Thyroid gland (tissue), 4 donors: ENCODE results near the gene IL34. TPM values are rescaled to one million over a fixed set of nuclear protein-coding genes. Genes with fewer than 3 reads are reported as not detected.

Source experiments
- DNase-seq, 2 donors: peaks; one replicate each; pipeline ENCODE4 v3.0.0-alpha.2; 2019
- H3K27ac ChIP-seq, 3 donors: fragments of 200-600 bp; sonication (generic); 1 replicate in 2 of 3; 2 replicates in 1 of 3; pipeline ENCODE4 v1.5.1; 2016 to 2019; ENCODE audit warnings: mild to moderate bottlenecking in 1 of 3, moderate library complexity in 1 of 3
- H3K27me3 ChIP-seq: fragments of 200-600 bp; sonication (generic); one replicate; pipeline ENCODE4 v1.5.1; 2019
- H3K36me3 ChIP-seq, 2 donors: fragments of 200-600 bp; sonication (generic); one replicate each; pipeline ENCODE4 v1.5.1; 2016 to 2019
- H3K4me1 ChIP-seq, 2 donors: fragments of 200-600 bp; sonication (generic); one replicate each; pipeline ENCODE4 v1.5.1; 2017 to 2019
- H3K4me3 ChIP-seq, 3 donors: fragments of 200-600 bp; sonication (generic); replicated peaks in 1 of 3; 1 replicate in 2 of 3; 2 replicates in 1 of 3; pipeline ENCODE4 v1.5.1; 2016; ENCODE audit warnings: mild to moderate bottlenecking in 1 of 3
- H3K9me3 ChIP-seq: fragments of 200-600 bp; sonication (generic); one replicate; pipeline ENCODE4 v1.5.1; 2017
- CTCF ChIP-seq, 6 experiments: fragments of 200-600 bp in 3 of 6; fragments of 450-650 bp in 3 of 6; sonication (generic) in 3 of 6; IDR thresholded peaks; one replicate each; pipeline ENCODE4 v1.5.1; 2016 to 2019; ENCODE audit warnings: antibody characterized with exemption in 6 of 6, mild to moderate bottlenecking in 2 of 6, inconsistent platforms in 1 of 6, moderate library complexity in 1 of 6
- POLR2A ChIP-seq, 2 donors: fragments of 450-650 bp; IDR thresholded peaks; one replicate each; pipeline ENCODE4 v1.6.1; 2017; ENCODE audit warnings: antibody characterized with exemption in 2 of 2, mild to moderate bottlenecking in 2 of 2, moderate library complexity in 1 of 2
- WGBS, 2 donors: methylation state at CpG; one replicate each; pipeline ENCODE4 v1.1.5; 2017; 5-methylcytosine and 5-hydroxymethylcytosine counted together
- intact Hi-C: fragments of 100-400 bp; cut with DNase I; formaldehyde crosslinking; loops from one replicate; pipeline ENCODE4 v1.15.1; 2023
- total RNA-seq, 4 donors: library from RNA; depleted of rRNA; stranded (reverse); fragments of >200 nt; gene quantifications; one replicate each; pipeline ENCODE4 v1.2.3, GENCODE V29; 2016

IL34 gene
- total RNA-seq, 4 donors from 2014 or later = 3.5 to 9.6 (median 5.0) TPM

- WGBS, 2 donors = 84 to 85% methylated on average over 16 to 19 of the region's 21 CpGs
- H3K27ac ChIP-seq = no peak overlapping the region
These were observed 15.7 kb downstream of the IL34 start for GRCh38 chr16:70661918-70662641.

GRCh38 chr16:70662991-70663523, 16.7 kb downstream of the IL34 start:
- Histone ChIP-seq H3K9me3 (no peaks in the 10 kb centered on the region), H3K4me1 (no peaks in the 10 kb centered on the region), H3K27me3 (no peaks in the 10 kb centered on the region), H3K27ac (no peak overlapping the region), H3K36me3 (peaks cover 33 to 38% of the 10 kb centered on the region in 2 donors), H3K4me3 (no peak overlapping the region)
- 87% methylated on average over 11 to 12 of the region's 13 CpGs for WGBS, 2 donors
- intact Hi-C loops = no loop called here
- DNase-seq = no peak
- TF ChIP-seq POLR2A (IDR thresholded peaks at IDR 0.05) (no peak), CTCF (IDR thresholded peaks at IDR 0.05) (no peak)

More at GRCh38 chr16:70661918-70662641, 15.7 kb downstream of the IL34 start:
- intact Hi-C loops = no loop called here
- no peak overlapping the region for H3K4me3 ChIP-seq
- DNase-seq = no peak
- TF ChIP-seq POLR2A (IDR thresholded peaks at IDR 0.05) (no peak), CTCF (IDR thresholded peaks at IDR 0.05) (no peak)
- no peaks in the 10 kb centered on the region for H3K27me3 ChIP-seq
- no peaks in the 10 kb centered on the region for H3K9me3 ChIP-seq
- no peaks in the 10 kb centered on the region for H3K4me1 ChIP-seq
- peaks cover 33 to 38% of the 10 kb centered on the region in 2 donors for H3K36me3 ChIP-seq

- no peak for DNase-seq
- Histone ChIP-seq H3K27ac (no peak overlapping the region), H3K27me3 (no peaks in the 10 kb centered on the region), H3K4me1 (no peaks in the 10 kb centered on the region), H3K9me3 (no peaks in the 10 kb centered on the region), H3K36me3 (peaks cover 37 to 38% of the 10 kb centered on the region in 2 donors), H3K4me3 (no peak overlapping the region)
- TF ChIP-seq CTCF (IDR thresholded peaks at IDR 0.05) = no peak
- no peak for TF ChIP-seq POLR2A (IDR thresholded peaks at IDR 0.05)
- intact Hi-C loops = no loop called here
- 96 to 97% methylated on average over 27 to 42 of the region's 56 CpGs for WGBS, 2 donors
These were observed 17.4 kb downstream of the IL34 start for GRCh38 chr16:70663524-70664324.

- TF ChIP-seq CTCF (IDR thresholded peaks at IDR 0.05) (no peak), POLR2A (IDR thresholded peaks at IDR 0.05) (no peak)
- WGBS, 2 donors = 93% methylated on average over 30 of the region's 39 CpGs; no CpG with 5 or more reads in 1 of the 2 donors
- Histone ChIP-seq H3K36me3 (peaks cover 42 to 44% of the 10 kb centered on the region in 2 donors), H3K9me3 (no peaks in the 10 kb centered on the region), H3K4me1 (no peaks in the 10 kb centered on the region), H3K4me3 (no peak overlapping the region), H3K27me3 (no peaks in the 10 kb centered on the region), H3K27ac (no peak overlapping the region)
- intact Hi-C loops = no loop called here
- DNase-seq = no peak
These were observed 18.2 kb downstream of the IL34 start for GRCh38 chr16:70664325-70665112.
